Measurements from ENCODE around the gene LZTR1. TPM values are rescaled to one million over a fixed set of nuclear protein-coding genes. Genes with fewer than 3 reads are reported as not detected.

The LZTR1 gene
- total RNA-seq, 1 donor from 2014 or later, result 51.6 TPM

DNA sequence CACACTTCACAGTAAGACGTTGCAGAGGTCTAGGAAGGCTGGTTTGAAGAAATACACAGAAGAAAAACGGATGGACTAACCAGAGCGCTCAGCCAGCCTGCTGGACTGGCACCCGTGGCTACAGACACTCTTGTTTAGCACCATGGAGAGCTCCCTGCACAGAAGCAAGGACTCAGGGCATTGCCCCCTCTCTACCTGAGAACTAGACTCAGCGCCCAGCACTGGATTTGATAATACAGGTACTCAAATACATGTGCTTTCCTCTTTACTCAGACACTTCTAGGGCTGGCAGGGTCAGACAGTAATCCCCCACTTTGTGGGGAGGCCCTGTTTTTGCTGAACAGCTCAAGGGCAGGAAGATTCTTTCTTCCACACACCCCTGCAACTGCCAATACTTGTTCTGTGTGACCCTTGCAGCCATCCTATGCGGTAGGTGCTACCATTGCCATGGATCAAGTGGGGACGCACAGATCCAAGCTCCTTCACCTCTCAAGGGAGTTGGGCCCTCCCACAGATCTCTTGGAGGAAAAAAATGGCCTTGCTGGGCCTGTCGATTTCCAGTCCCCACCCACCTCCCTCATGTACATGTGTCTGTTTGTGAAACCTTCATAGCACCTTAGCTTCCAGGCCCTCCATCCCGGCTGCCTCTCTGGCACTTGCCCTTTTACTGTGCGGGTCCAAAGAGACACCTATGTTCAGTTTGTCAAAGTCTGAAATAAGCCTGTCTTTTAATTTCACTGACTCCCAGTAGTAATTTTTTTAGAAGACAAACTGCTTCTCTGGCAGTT, 27.7 kb downstream of the LZTR1 start:
- TF ChIP-seq CTCF (IDR thresholded peaks at IDR 0.05), result no peak
- peaks cover 15% of the 10 kb centered on the region for H3K4me1 ChIP-seq
- ATAC-seq, result peak; percentile 44 to 49
- no peaks in the 10 kb centered on the region for H3K27me3 ChIP-seq (ENCODE audit: low read depth)
- H3K9me3 ChIP-seq, result no peaks in the 10 kb centered on the region
- H3K4me3 ChIP-seq, result no peak overlapping the region
- H3K27ac ChIP-seq, result no peak overlapping the region
- no peak for DNase-seq
- intact Hi-C loops (cut with DNase I), result no loop called here
- no peaks in the 10 kb centered on the region for H3K36me3 ChIP-seq

- TF ChIP-seq CTCF (IDR thresholded peaks at IDR 0.05), result no peak
- H3K9me3 ChIP-seq, result no peaks in the 10 kb centered on the region
- no peak overlapping the region for H3K4me3 ChIP-seq
- intact Hi-C loops (cut with DNase I), result no loop called here
- H3K36me3 ChIP-seq, result no peaks in the 10 kb centered on the region
- peaks cover 18% of the 10 kb centered on the region for H3K4me1 ChIP-seq
- ATAC-seq (no peak), DNase-seq (no peak)
- no peaks in the 10 kb centered on the region for H3K27me3 ChIP-seq (ENCODE audit: low read depth)
- H3K27ac ChIP-seq, result no peak overlapping the region
Observed at GRCh38 chr22:21010426-21011113, 28.5 kb downstream of the LZTR1 start.

- Histone ChIP-seq H3K4me1 (peaks cover 18% of the 10 kb centered on the region), H3K27me3 (ENCODE audit: low read depth) (no peaks in the 10 kb centered on the region), H3K4me3 (no peak overlapping the region), H3K27ac (no peak overlapping the region), H3K9me3 (no peaks in the 10 kb centered on the region), H3K36me3 (no peaks in the 10 kb centered on the region)
- DNase-seq (no peak), ATAC-seq (no peak)
- no peak for TF ChIP-seq CTCF (IDR thresholded peaks at IDR 0.05)
- intact Hi-C loops (cut with DNase I), result no loop called here
Observed at GRCh38 chr22:21012446-21013407, 30.6 kb downstream of the LZTR1 start.

- intact Hi-C loops (cut with DNase I), result no loop called here
- ATAC-seq, result peak in 1 of 2 donors; percentile 1
- Histone ChIP-seq H3K27me3 (ENCODE audit: low read depth) (no peaks in the 10 kb centered on the region), H3K27ac (peak overlapping the region; percentile 77), H3K4me3 (peak overlapping the region; percentile 60), H3K9me3 (no peaks in the 10 kb centered on the region), H3K4me1 (peaks cover 18% of the 10 kb centered on the region), H3K36me3 (no peaks in the 10 kb centered on the region)
- no peak for DNase-seq
- TF ChIP-seq CTCF (IDR thresholded peaks at IDR 0.05), result no peak
Observed at GRCh38 chr22:21013657-21014201, 31.6 kb downstream of the LZTR1 start.

- Histone ChIP-seq H3K27ac (peak overlapping the region; percentile 77), H3K9me3 (no peaks in the 10 kb centered on the region), H3K4me3 (peak overlapping the region; percentile 60), H3K27me3 (ENCODE audit: low read depth) (no peaks in the 10 kb centered on the region), H3K36me3 (no peaks in the 10 kb centered on the region), H3K4me1 (peaks cover 18% of the 10 kb centered on the region)
- intact Hi-C loops (cut with DNase I), result no loop called here
- TF ChIP-seq CTCF (IDR thresholded peaks at IDR 0.05), result no peak
- ATAC-seq, result peak; percentile 90 to 93
- peak; percentile 90 for DNase-seq
Observed at GRCh38 chr22:21014202-21014725, 32.2 kb downstream of the LZTR1 start.
